Measurements from ENCODE around the gene SH3BGRL. TPM values are rescaled to one million over a fixed set of nuclear protein-coding genes. Genes with fewer than 3 reads are reported as not detected.

The SH3BGRL gene
- total RNA-seq, 1 experiment from 2014 or later = 32.4 TPM

DNA sequence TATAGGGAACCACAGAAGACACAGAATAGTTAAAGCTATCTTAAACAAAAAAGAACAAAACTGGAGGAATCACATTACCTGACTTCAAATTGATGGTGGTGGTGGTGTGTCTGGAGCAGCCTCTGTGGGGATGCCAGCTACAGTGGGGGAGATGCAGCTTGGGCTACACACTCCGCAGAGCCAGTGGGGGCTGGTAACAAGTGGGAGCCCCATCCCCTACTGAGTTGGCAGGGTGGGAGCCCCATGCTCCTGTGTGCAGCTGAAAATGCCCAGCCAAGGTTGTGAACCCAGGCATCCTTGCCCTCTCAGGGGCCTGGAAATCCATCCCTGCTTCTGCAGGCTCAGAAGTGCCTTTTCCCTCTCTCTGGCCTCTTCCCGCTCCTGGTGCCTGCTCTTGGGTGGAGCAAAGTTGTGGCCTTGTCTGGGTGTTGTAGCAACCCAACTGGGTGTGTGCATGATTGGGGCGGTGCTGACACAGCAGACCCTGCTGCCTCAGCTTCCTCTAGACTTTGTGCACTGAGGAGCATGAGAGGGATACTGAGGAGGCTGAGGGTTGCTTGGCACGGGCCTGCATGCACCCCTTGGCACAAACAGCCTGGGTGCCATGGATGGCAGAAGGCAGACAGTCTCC is 38.9 kb downstream of the SH3BGRL start:
- no peak overlapping the region for H3K9ac ChIP-seq (ENCODE audit: low read length)
- H4K20me1 ChIP-seq (ENCODE audit: insufficient read depth) = no peaks in the 10 kb centered on the region
- no peaks in the 10 kb centered on the region for H3K4me1 ChIP-seq (ENCODE audit: control insufficient read depth in 1 of 2, insufficient read depth in 2 of 2, low read length in 2 of 2)
- H2AFZ ChIP-seq (ENCODE audit: low read depth, low read length, poor library complexity, severe bottlenecking) = no peak overlapping the region
- H3K36me3 ChIP-seq (ENCODE audit: control insufficient read depth in 1 of 2, insufficient read depth in 2 of 2, low read length in 2 of 2) = no peaks in the 10 kb centered on the region
- H3K9me3 ChIP-seq (ENCODE audit: control insufficient read depth in 1 of 2, insufficient read depth in 1 of 2, low read depth in 1 of 2, low read length in 2 of 2) = no peaks in the 10 kb centered on the region
- no TSS peak for BruUV-seq (replicated peaks)
- ChIA-PET CTCF (no interaction called here), POLR2A (no interaction called here), RAD21 (ENCODE audit: low non-redundant PET in 1 of 2, low total read pairs in 2 of 2, uncharacterized antibody in 2 of 2, unreplicated experiment in 2 of 2) (no interaction called here)
- no peak for ATAC-seq
- intact Hi-C loops (cut with micrococcal nuclease) = no loop called here
- H3K4me2 ChIP-seq (ENCODE audit: low read length) = no peak overlapping the region
- no peaks in the 10 kb centered on the region for H3K27me3 ChIP-seq (ENCODE audit: insufficient read depth, low read length)
- TF ChIP-seq, protein P1, sequence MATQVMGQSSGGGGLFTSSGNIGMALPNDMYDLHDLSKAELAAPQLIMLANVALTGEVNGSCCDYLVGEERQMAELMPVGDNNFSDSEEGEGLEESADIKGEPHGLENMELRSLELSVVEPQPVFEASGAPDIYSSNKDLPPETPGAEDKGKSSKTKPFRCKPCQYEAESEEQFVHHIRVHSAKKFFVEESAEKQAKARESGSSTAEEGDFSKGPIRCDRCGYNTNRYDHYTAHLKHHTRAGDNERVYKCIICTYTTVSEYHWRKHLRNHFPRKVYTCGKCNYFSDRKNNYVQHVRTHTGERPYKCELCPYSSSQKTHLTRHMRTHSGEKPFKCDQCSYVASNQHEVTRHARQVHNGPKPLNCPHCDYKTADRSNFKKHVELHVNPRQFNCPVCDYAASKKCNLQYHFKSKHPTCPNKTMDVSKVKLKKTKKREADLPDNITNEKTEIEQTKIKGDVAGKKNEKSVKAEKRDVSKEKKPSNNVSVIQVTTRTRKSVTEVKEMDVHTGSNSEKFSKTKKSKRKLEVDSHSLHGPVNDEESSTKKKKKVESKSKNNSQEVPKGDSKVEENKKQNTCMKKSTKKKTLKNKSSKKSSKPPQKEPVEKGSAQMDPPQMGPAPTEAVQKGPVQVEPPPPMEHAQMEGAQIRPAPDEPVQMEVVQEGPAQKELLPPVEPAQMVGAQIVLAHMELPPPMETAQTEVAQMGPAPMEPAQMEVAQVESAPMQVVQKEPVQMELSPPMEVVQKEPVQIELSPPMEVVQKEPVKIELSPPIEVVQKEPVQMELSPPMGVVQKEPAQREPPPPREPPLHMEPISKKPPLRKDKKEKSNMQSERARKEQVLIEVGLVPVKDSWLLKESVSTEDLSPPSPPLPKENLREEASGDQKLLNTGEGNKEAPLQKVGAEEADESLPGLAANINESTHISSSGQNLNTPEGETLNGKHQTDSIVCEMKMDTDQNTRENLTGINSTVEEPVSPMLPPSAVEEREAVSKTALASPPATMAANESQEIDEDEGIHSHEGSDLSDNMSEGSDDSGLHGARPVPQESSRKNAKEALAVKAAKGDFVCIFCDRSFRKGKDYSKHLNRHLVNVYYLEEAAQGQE (IDR thresholded peaks at IDR 0.05; ENCODE audit: low read depth) = no peak
- no peak for DNase-seq (ENCODE audit: low read depth, low spot score)
- H3K79me2 ChIP-seq (ENCODE audit: insufficient read depth, low read length) = no peaks in the 10 kb centered on the region
- no peak overlapping the region for H3K4me3 ChIP-seq (replicated peaks in 1 of 2; ENCODE audit: low read depth in 1 of 2, low read length in 2 of 2)
- H3K9me2 ChIP-seq (ENCODE audit: insufficient read depth) = no peaks in the 10 kb centered on the region
- H3K27ac ChIP-seq (ENCODE audit: low read depth, low read length) = no peak overlapping the region

- no TSS peak for BruUV-seq (replicated peaks)
- Histone ChIP-seq H3K9me3 (ENCODE audit: control insufficient read depth in 1 of 2, insufficient read depth in 1 of 2, low read depth in 1 of 2, low read length in 2 of 2) (no peaks in the 10 kb centered on the region), H3K9ac (ENCODE audit: low read length) (no peak overlapping the region), H3K27me3 (ENCODE audit: insufficient read depth, low read length) (no peaks in the 10 kb centered on the region), H3K9me2 (ENCODE audit: insufficient read depth) (no peaks in the 10 kb centered on the region), H3K4me1 (ENCODE audit: control insufficient read depth in 1 of 2, insufficient read depth in 2 of 2, low read length in 2 of 2) (no peaks in the 10 kb centered on the region), H3K27ac (ENCODE audit: low read depth, low read length) (no peak overlapping the region), H2AFZ (ENCODE audit: low read depth, low read length, poor library complexity, severe bottlenecking) (no peak overlapping the region), H4K20me1 (ENCODE audit: insufficient read depth) (no peaks in the 10 kb centered on the region), H3K36me3 (ENCODE audit: control insufficient read depth in 1 of 2, insufficient read depth in 2 of 2, low read length in 2 of 2) (no peaks in the 10 kb centered on the region), H3K4me3 (replicated peaks in 1 of 2; ENCODE audit: low read depth in 1 of 2, low read length in 2 of 2) (no peak overlapping the region), H3K4me2 (ENCODE audit: low read length) (no peak overlapping the region), H3K79me2 (ENCODE audit: insufficient read depth, low read length) (no peaks in the 10 kb centered on the region)
- POLR2A ChIA-PET = no interaction called here
- intact Hi-C loops (cut with micrococcal nuclease) = no loop called here
- ATAC-seq = no peak
- no peak for DNase-seq (ENCODE audit: low read depth, low spot score)
- CTCF ChIA-PET = no interaction called here
- RAD21 ChIA-PET (ENCODE audit: low non-redundant PET in 1 of 2, low total read pairs in 2 of 2, uncharacterized antibody in 2 of 2, unreplicated experiment in 2 of 2) = no interaction called here
- TF ChIP-seq ZNF274 (IDR thresholded peaks at IDR 0.05; ENCODE audit: low read depth, low read length) = no peak
- no peak for TF ChIP-seq TCF7L2 (IDR thresholded peaks at IDR 0.05; ENCODE audit: borderline replicate concordance, extremely low read depth, insufficient read depth, insufficient read length)
- TF ChIP-seq YY1 (IDR thresholded peaks at IDR 0.05; ENCODE audit: extremely low read depth, insufficient replicate concordance, low read depth, low read length) = no peak
- TF ChIP-seq ELF1 (IDR thresholded peaks at IDR 0.05; ENCODE audit: borderline replicate concordance, low read depth) = no peak
- TF ChIP-seq JUND (IDR thresholded peaks at IDR 0.05) = no peak
- TF ChIP-seq SIN3A (IDR thresholded peaks at IDR 0.05; ENCODE audit: low read depth) = no peak
- no peak for TF ChIP-seq POLR2A (IDR thresholded peaks at IDR 0.05; ENCODE audit: borderline replicate concordance, extremely low read depth, insufficient read depth, insufficient read length)
- no peak for TF ChIP-seq EZH2 (IDR thresholded peaks at IDR 0.05)
- TF ChIP-seq FOSL1 (IDR thresholded peaks at IDR 0.05; ENCODE audit: low read depth) = no peak
- TF ChIP-seq CBX3 (IDR thresholded peaks at IDR 0.05; ENCODE audit: low read depth) = no peak
- no peak for TF ChIP-seq SRF (IDR thresholded peaks at IDR 0.05; ENCODE audit: low read depth)
- TF ChIP-seq ZBTB33 (IDR thresholded peaks at IDR 0.05; ENCODE audit: extremely low read depth, insufficient replicate concordance, low read length) = no peak
- TF ChIP-seq ZFX (IDR thresholded peaks at IDR 0.05) = no peak
These were observed 39.9 kb downstream of the SH3BGRL start for GRCh38 chrX:81241753-81242152.
